ENCODE data around the gene UBA3. TPM values are rescaled to one million over a fixed set of nuclear protein-coding genes. Genes with fewer than 3 reads are reported as not detected.

UBA3 gene
- total RNA-seq, 4 donors from 2014 or later = 30.6 to 86.0 (median 47.2) TPM

GRCh38 chr3:69005071-69005790 lies 74.9 kb downstream of the UBA3 start:
- Histone ChIP-seq H3K9me3 (no peaks in the 10 kb centered on the region), H3K4me3 (no peak overlapping the region), H3K4me1 (peaks cover 0 to 3% (median 2%) of the 10 kb centered on the region in 4 donors), H3K36me3 (peaks cover 0 to 36% (median 2%) of the 10 kb centered on the region in 4 donors), H3K27me3 (no peaks in the 10 kb centered on the region), H3K27ac (no peak overlapping the region)
- intact Hi-C loops (cut with DNase I; ENCODE audit: low total_unique reads) = no loop called here
- in situ Hi-C loops (cut with MboI; ENCODE audit: low pct_ligation_motif_present in 1 of 4, low pct_unique_long_range_greater_than_20kb in 1 of 4, low sequenced_read_pairs in 3 of 4) = no loop called here
- TF ChIP-seq EP300 (IDR thresholded peaks at IDR 0.05; ENCODE audit: low read depth) (no peak), CTCF (IDR thresholded peaks at IDR 0.05) (no peak), POLR2AphosphoS5 (IDR thresholded peaks at IDR 0.05) (no peak), POLR2A (IDR thresholded peaks at IDR 0.05) (no peak)
- DNase-seq = no peak
- WGBS, 2 donors (ENCODE audit: low coverage in 1 of 2) = 75 to 89% methylated on average over 5 to 6 of the region's 6 CpGs

Small RNA genes within 50 kb of the gene (small RNA-seq; reads per million reads assigned to genes)
- 0 to 0.42 (median 0) reads per million in 4 donors for gene MIR3136

Other genes starting within 250 kb of the UBA3 start
- not detected for gene TAFA4, start 147.8 kb downstream of the UBA3 start, total RNA-seq
- 10 to 100 TPM; 12.0 to 22.4 (median 18.7) TPM for gene EOGT, start 66.7 kb downstream of the UBA3 start, total RNA-seq
- 10 to 100 TPM; 15.5 to 53.2 (median 39.9) TPM for gene TMF1, start 28.0 kb downstream of the UBA3 start, total RNA-seq
- 100 to 1,000 TPM in 2 of 4 donors, 10 to 100 TPM in 2; 22.7 to 130 (median 68.0) TPM for gene ARL6IP5, start 4.6 kb upstream of the UBA3 start, total RNA-seq
- under 1 TPM in 1 of 4 donors, not detected in 3; 0.27 TPM for gene LMOD3, start 42.2 kb upstream of the UBA3 start, total RNA-seq

All from transverse colon (tissue), 4 donors.